HCT116 (cell line): ENCODE results near the gene INTU.

Source experiments
- ATF3 ChIP-seq: IDR thresholded peaks from 2 replicates; pipeline ENCODE4 v1.6.1; 2012
- POLR2A ChIP-seq: IDR thresholded peaks from 2 replicates; pipeline ENCODE4 v1.7.0; 2011; ENCODE audit warnings: borderline replicate concordance; ENCODE audit not compliant: insufficient read depth, insufficient read length; ENCODE audit errors: extremely low read depth

- no peak for TF ChIP-seq POLR2A
- TF ChIP-seq ATF3 = no peak
Measured at GRCh38 chr4:127672111-127672510, 39.4 kb downstream of the INTU start.
